ENCODE results near the gene PPP1R1A.

The PPP1R1A gene, protein sequence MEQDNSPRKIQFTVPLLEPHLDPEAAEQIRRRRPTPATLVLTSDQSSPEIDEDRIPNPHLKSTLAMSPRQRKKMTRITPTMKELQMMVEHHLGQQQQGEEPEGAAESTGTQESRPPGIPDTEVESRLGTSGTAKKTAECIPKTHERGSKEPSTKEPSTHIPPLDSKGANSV

DNA sequence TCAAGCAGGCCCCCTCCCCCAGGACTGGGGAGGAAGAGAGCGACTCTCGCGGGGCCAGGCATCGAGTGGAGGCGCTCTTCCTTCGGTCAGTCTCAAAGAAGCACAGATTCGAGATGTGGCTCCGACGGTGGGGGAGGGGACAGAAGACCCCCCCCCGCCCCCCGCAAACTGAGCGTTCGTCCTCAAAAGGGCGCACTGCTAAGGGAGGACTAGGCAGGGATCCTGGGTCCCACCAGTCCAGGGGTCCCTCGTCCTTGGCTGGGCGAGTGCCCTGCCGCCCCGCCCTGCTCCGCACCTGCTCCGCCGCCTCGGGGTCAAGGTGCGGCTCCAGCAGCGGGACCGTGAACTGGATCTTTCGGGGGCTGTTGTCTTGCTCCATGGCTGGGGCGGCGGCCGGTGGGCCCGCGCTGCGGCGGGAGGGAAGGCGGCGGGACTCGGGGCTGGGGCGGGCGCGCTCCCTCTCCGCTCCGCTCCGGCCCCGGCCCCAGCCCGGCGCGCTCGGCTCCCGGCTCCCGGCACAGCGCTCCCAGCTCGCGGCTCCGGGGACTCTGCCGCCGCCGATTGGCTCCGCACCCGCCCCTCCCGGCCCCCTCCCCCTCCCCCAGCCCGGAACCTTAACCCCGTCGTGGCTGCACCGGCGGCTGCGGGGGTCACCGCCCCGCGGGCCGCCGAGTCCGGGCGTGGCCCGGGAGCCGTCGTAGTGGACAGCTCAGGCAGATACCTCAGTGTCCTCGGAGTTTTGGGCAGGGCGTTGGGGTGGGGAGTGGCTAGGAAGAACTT is at the start of gene PPP1R1A:
TSS of gene PPP1R1A (minus strand) at position 550 of the 780 bp plus-strand sequence. CDS start at position 379, 171 bp downstream.
- DNase-seq (ENCODE audit: low spot score) = no peak

DNA sequence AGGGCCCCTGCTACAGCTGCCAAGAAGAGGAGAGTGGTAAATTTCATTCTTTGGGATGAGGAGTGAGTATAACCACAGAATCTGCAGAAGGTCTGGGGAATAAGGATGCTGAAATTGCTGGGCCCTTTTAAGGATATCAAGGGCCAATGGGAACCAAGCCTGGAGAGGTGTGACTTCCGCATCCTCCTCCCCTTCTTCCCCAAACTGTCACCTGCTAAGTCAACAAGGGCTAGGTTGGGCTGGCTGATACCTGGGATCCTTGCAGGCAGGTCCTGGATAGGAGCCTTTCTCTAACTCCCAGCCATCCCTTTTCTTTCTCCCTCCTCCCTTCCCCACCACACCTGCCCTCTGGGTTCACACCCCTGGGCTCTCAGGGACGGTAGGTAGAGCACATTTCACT is 46.3 kb upstream of the PPP1R1A start, which contains the start of gene LACRT:
TSS of gene LACRT (minus strand) at position 101 of the 400 bp plus-strand sequence. CDS start at position 47, 54 bp downstream.
- no peak for DNase-seq (ENCODE audit: low spot score)

DNA sequence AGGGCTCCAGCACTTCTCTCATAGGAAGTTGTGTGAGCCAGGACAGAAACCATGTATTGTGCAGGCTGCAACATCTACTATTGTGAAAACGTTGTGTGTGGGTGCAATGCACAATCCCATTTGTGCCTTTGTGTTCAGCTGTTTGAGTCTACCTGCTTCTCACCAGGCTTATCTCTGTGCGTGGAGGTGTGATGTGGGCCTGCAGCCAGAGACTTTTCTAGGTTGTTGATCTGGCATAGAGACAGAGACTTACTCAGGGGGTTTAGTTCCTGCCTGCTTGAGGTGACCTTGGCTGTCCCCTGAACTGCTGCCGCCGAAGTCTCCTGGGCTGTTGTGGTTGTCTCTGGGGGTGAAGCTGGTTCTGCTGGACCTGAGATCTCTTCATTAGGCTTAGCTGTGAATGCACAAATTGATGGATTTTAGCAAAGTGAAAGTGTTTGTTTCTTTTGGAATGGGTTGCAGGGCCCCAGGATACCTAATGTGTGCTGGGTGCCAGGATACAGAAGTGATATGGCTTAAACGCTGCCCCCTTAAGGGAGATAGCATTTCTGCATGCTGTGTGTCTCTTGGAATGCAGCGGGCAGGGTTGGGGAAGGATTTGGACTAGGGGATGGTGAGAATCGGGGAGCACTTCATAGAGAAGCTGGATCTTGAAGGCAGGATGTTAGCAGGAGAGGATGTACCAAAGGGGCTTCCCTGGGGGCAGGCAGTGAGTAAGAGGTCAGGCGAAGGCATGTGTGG is 43.7 kb upstream of the PPP1R1A start:
- no peak for DNase-seq (ENCODE audit: low spot score)

DNA sequence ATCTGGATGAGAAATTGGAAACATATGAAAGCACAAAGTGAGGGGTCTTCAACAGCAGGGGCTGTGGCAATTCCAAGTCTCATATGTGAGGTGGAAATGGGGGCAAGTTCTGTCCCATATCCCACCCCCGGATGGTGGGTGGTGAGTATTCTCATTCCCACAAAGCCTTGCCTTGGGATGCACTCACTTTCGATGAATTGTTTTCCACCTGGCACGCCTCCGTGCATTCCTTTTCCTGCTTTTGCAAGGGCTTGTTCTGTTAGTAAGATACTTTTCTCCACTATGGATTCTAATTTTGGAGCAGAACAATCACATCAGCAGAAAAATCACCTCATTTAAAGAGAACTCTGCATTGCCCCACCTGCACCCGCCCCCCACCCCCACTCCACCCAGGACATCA is 43.1 kb upstream of the PPP1R1A start:
- DNase-seq (ENCODE audit: low spot score) = no peak

DNA sequence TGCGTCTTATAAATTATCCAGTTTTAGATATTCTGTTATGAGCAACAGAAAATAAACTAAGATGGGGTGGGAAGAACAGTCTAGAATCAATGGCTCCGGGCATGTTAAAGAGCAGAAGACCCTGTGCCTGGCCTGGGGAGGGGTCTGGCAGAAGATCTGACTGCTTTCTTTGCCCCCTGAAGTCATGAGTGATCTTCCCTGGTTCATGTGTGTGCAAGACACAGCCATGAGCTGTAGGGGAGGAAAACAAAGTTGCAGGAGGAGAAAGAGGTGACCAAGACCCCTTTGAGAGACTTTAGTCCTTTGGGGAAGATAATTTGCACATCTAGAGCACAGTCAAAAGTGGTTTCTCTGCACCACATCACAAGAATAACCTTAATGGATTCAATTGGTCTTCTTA is 41.5 kb upstream of the PPP1R1A start:
- no peak for DNase-seq (ENCODE audit: low spot score)

DNA sequence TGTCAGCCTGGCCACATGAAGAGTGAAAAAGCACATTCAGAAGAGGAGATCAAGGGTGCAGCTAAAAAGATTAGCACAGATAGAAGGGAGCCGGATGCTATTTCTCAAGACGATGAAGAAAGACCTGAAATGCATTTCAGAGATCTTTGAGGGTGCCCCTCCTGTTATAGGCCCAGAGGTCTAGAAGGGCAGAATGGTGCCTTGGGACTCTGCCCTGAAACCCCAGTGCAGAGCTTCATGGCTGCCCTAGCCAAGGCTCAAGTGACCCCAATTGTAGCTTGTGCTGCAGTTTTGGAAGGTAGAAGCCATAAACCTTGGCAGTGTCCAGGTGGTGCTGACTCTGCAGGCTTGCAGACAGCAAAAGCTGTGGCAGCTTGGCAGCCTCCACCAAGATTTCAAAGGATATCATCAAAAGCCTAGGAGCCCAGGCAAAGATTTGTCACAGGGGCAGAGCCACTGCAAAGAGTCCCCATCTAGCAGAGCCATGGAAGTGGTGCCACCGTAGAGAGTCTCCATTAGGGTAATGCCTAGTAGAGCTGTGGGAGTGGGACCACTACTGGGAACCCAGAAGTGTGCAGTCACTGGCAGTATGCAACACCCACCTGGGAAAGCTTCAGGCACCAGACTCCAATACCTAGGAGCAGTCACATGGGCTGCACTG is 39.9 kb upstream of the PPP1R1A start:
- DNase-seq (ENCODE audit: low spot score) = no peak

DNA sequence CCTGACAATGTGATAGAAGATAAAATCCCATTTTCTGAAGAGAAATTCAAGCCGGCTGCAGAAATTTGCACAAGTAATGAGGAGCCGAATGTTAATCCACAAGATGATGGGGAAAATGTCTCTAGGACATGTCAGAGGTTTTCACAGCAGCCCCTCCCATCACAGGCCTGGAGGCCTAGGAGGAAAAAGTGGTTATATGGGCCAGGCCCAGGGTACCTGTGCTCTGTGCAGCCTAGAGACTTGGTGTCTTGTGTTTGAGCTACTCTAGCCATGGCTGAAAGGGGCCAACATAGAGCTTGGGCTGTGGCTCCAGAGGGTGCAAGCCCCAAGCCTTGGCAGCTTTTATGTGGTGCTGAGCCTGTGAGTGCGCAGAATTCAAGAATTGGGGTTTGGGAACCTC is 38.8 kb upstream of the PPP1R1A start:
- no peak for DNase-seq (ENCODE audit: low spot score)

DNA sequence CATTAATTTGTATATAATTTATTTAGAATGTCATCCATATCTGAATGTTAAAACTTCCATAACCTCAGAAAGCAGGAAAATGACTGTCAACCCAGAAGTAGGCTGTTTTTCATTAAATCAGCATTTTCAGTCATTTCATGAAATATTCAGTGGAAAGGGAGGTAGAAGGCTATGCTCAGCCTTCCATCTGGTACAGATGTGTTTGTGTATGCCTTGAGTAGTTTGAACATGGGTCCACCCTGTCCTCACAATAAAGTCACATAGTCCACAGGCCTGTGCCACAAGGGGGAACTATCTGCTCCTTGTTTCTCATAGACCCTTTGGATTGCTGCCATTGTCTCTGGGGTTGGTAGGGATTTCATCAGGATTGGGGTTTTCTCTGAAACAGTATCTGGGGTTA is 37.1 kb upstream of the PPP1R1A start:
- DNase-seq (ENCODE audit: low spot score) = no peak

DNA sequence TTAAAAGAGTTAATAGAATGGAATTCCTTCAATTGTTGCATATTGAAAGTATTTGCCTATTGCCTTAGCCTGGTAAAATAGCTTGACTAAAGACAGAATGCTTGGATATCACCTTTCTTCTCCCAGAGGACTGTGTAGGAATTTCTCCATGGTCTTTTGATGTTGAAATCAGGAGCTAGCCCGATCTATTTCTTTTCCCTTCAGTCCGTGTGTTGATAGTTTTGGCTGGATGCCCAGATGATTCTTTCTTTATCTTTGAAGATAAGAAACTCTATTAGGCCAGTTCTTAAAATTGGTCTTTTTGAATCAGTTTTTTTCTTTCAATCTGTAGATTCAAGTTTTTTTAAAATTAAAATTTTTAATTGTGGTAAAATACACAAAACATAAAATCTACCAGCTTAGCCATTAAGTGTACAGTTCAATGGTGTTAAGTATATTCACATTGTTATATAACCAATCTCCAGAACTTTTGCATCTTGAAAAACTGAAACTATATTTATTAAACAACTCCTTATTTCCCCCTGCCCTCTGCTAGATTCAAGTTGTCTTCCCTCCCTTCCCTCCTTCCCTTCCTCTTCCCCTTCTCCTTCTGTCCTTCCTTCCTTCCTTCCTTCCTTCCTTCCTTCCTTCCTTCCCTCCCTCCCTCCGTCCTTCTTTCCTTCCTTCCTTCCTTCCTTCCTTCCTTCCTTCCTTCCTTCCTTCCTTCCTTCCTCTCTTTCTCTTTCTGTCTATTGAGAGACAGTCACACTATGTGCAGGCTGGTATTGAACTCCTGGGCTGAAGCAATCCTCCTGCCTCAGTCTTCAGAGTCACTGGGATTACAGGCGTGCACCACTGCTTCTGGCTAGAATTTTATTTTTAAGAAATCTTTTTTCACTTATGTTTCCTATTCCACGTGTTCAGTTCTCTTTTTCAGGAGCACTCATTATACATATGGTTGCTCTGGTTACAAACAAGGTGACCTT is 36.1 kb upstream of the PPP1R1A start:
- DNase-seq (ENCODE audit: low spot score) = no peak

DNA sequence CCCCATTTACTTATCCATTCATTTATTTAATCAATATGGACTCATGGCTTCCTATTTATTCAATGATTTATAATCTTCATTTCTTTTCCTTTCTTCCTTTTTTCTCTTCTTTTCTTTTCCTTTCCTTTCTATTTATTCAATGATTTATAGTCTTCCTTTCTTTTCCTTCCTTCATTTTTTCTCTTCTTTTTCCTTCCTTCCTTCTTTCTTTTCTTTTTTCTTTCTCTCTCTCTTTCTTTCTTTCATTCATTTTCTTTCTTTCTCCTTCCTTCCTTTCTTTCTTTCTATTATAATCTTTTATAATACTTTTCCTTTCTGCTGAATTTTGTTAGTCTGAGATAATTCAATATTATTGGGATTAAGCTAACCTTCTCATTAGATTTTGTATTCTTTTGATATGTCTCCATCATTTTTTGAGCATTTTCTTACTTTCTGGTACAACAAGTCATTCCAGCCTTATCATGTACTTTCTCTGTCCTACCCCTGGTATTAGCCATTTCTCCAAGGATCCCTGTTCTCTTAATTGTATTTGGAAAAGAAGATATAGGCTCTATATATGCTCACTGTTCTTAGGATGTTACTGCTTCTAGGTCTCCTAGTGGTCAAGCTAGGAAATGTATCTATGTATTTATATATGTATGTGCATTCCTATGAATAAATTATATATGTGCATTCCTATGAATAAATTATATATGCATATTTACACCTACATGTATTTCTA is 34.2 kb upstream of the PPP1R1A start:
- DNase-seq (ENCODE audit: low spot score) = no peak

DNA sequence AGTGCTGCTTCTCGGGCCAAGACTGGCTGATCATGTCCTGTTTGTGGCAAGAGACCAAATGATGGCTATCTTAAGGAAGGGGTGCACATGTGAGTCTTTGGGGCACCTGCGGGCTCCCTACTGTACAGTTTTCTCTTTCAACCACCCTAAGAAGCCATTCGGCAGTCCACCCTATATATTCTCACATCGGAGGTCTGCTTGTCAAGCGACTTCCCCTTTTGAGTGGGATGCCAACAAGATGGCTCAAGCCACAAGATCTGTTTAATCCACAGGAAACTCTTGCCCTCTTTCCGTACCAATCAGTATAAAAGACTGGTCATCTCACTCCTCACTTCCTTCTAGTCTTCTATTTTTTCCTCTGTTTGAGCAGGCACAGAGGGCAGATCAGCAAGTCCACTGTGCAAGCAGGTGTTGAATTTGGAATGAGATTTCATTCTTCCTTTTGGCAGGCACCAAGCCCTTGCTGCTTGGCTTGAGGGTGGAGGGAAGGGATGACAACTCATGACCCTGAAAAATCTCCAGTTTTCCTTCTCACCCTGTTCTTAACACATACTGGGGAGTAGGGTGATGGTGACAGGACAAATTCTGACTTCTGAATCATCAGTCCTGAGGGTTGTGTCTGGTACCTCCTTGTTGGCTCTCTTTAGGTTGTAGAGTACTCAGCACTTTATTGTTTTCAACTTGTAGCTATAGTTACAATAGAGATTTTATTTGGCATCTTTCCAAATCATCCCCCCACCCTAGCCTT is 28.6 kb upstream of the PPP1R1A start:
- no peak for DNase-seq (ENCODE audit: low spot score)

DNA sequence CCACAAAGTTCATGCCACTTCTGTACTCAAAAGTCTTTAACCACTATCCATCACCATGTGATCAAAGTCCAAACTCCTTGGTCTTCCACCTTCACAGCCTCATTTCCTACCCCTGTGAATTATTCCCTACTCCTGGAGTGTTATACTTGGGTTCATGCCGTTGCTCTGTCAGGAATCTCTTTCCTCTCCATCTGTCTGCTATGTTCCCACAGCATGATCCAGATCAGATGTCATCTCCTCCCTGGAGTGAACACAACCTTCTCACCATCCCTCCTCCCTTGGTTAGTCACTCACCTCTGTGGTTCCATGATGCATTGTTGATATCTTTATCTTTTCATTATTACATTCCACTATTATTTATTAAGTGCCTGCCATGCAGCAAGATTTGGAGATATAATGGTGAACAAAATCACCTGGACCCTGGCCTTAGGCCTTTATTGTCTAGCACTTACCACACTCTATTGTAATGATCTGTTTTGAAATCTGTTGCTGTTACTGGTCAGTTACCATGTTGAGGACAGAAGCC is 23.8 kb upstream of the PPP1R1A start:
- no peak for DNase-seq (ENCODE audit: low spot score)

DNA sequence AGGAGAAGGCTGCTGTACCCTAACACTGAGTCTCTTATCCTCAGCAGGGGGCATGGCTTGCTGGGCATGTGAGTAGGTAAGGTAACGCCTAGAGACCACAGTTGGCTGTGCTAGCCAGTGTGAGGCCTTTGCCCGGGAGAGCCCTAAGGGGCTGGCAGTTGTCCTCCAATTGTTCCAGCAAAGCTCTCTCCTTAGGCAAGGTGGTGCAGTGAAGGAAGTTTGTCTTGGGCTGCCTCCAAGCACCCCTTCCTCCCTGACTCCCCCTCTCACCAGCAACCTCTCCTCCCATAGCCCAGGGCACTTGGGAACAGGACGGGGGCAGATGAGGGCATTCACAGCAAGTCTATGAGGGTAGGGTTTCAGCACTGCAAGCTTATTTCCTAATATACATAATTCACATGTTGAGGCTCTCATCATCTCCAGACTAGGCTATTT is 23.3 kb upstream of the PPP1R1A start:
- no peak for DNase-seq (ENCODE audit: low spot score)

DNA sequence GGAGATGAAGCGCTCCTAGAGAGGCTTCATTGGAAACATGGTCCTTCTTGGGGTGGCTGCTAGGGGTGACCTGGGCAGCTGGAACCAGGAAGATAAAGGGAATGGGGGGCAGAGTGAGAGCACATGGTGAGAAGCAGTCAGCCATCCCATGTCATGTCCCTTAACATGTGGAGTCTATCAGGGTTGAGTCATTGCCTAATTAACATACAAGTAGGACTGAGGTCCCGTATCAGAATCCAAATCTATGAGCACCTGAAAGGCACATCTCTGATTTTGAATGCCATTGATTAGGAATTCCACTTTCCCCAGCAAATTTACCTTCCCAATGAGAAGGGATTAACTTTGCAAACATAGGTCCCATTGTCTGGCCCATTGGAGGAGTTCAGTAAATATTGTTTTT is 20.3 kb upstream of the PPP1R1A start:
- no peak for DNase-seq (ENCODE audit: low spot score)

DNA sequence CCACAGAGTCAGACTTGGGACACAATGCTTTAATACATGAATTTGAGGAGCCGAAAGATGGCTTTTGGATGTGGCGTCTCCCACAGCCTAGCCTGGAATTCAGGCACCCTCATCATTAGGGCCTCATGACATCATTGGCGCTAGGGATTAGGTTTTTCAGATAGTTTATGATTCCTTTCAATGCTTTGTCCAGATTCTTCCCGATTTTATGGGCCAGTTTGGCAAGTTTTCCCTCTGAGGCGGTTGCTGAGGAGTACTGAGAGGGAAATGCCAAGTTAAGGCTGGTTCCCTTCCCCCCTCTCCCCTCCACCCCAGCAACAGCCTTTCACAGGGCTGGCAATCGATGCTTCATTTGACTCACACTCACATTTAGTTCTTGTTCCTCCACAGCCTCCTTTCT is 19.7 kb upstream of the PPP1R1A start:
- DNase-seq (ENCODE audit: low spot score) = no peak

DNA sequence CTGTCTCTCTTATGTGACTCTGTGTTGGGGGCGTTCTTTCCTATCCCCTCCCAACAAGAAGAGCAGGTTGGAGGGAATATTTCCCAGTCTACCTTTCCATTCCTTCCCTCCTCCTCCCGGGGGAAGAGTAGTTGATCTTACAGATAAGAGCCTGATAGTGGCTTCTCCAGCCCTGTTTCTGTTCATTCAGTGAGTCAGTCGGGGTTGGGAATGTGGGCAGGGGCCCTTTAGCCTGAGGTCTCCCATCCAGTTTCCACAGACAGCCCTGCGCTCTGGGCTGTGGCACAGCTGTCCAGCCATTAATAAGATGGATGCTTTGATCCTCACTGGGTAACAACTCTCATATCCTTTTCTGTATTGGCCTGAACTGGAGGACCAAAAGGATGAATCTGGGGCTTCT is 18.1 kb upstream of the PPP1R1A start:
- DNase-seq (ENCODE audit: low spot score) = no peak

DNA sequence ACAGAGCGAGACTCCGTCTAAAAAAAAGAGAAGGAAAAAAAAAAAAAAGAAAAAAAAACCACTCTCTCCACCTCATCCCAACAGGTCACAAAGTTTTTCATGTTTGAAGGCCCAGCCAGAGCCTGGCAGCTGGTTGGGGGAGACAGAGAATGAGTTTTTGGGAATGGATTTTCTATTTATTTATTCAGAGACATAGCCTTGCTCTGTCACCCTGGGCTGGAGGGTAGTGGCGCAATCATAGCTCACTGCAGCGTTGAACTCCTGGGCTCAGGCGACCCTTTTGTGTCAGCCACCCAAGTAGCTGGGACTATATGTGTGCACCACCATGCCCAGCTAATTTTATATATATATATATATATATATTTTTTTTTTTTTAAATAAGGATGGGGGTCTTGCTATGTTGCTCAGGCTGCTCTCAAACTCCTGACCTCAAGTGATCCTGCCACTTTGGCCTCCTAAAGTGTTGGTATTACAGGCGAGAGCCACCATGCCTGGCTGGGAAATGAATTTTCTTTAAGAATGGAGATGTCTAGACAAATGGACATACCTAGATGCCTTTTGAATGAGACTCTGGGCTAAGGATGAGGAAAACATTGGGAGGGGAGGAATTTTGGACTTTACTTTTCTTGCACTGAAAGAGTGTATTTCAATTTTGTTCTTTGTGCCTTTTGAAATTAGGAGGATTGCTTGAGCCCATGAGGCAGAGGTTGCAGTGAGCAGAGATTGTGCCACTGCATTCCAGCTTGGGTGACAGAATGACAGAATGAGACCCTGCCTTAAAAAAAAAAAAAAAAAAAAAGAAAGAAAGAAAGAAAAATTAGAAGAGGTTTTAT is 16.9 kb upstream of the PPP1R1A start:
- no peak for DNase-seq (ENCODE audit: low spot score)

DNA sequence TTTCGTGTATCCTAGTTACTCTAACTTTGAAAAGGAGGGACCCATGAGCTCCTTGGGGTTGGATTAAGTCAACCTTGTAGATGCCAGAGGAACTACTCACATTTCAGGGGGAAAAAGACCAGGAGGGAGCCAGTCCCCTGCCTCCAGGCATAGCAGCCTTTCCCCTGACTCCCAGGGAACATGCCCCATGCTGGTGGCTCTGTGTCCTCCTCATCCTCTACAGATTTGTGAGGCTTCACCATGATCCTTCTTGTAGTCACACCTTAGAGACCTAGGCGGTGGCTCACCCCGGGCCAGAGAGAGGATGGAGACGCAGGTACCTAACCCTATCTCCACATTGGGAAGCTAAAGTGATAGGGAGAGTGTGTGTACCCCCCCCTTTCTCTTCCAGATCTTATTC is 16.0 kb upstream of the PPP1R1A start:
- DNase-seq (ENCODE audit: low spot score) = no peak

DNA sequence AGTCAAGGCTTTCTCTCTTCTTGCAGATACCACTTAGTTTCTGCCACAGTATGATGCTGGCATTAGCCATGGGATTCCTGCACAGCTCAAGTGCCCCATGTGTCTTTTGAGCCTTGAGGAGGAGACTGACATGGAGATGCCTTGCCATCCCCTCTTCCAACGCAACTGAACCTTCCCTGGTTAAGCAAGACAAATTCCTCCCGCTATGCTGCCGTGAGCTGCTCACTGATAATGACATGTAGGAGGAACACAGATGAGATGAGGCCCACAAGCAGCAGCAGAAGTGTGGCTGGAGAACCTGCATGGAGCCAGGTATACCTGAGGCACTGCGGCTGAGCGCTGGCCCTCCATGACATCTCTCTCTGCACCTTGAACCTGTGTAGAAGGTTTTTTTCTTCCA is 15.4 kb upstream of the PPP1R1A start:
- no peak for DNase-seq (ENCODE audit: low spot score)

Measured in activated CD4-positive, alpha-beta T cell treated with anti-CD3 and anti-CD28 coated beads, Interleukin-2, Interleukin-4, amounts not matched to agents 100 ng/mL and 50 ng/mL, durations not matched to agents 16 hours and 8 hours (primary cell).